T-cell (primary cell): ENCODE measurements around the gene OTUD7B. TPM values are rescaled to one million over a fixed set of nuclear protein-coding genes. Genes with fewer than 3 reads are reported as not detected.

Experiments used
- ATAC-seq, 4 experiments: fragments of 200-7000 bp in 3 of 4; fragments of 150-1000 bp in 1 of 4; cut with Tn5 transposase; replicated peaks in 1 of 4; 1 replicate in 3 of 4; 2 replicates in 1 of 4; pipeline ENCODE4 v1.10.0; 2021; ENCODE audit warnings: moderate library complexity in 3 of 4, mild to moderate bottlenecking in 2 of 4, moderate number of reproducible peaks in 1 of 4
- CTCF ChIA-PET, 2 donors: fragments of 300-600 bp; sonication (Branson Sonifier 250); formaldehyde crosslinking; loops; one replicate each; lab custom pipeline; 2022; ENCODE audit warnings: antibody characterized with exemption in 2 of 2; lab: Charles Lee
- POLR2A ChIA-PET, 2 donors: fragments of 300-600 bp; sonication (Branson Sonifier 250); formaldehyde crosslinking; loops; one replicate each; lab custom pipeline; 2022; ENCODE audit warnings: antibody characterized with exemption in 2 of 2; lab: Charles Lee
- DNase-seq, 35 experiments: peaks; one replicate each; pipeline versions ENCODE4 v3.0.0 to v3.0.0-alpha.2; 2013 to 2023
- H3K27ac ChIP-seq: one replicate; pipeline ENCODE4 v1.5.1; 2013; ENCODE audit warnings: low read length
- H3K27me3 ChIP-seq, 2 experiments: replicated peaks in 1 of 2; 1 replicate in 1 of 2; 2 replicates in 1 of 2; pipeline versions ENCODE4 v1.6.1 to v1.7.0; 2013; ENCODE audit warnings: low read length in 1 of 2, mixed read lengths in 1 of 2; ENCODE audit not compliant: control insufficient read depth in 2 of 2, insufficient read depth in 2 of 2; ENCODE audit errors: extremely low read depth in 1 of 2
- H3K36me3 ChIP-seq, 2 donors: 1 replicate in 1 of 2; 2 replicates in 1 of 2; pipeline versions ENCODE4 v1.6.1 to v1.7.0; 2013; ENCODE audit warnings: low read length in 1 of 2; ENCODE audit not compliant: control insufficient read depth in 2 of 2, insufficient read depth in 1 of 2; ENCODE audit errors: extremely low read depth in 1 of 2
- H3K4me1 ChIP-seq, 2 experiments: 1 replicate in 1 of 2; 2 replicates in 1 of 2; pipeline versions ENCODE4 v1.6.1 to v1.7.0; 2013; ENCODE audit warnings: low read length in 2 of 2, mixed read lengths in 1 of 2; ENCODE audit not compliant: insufficient read depth in 2 of 2, control insufficient read depth in 1 of 2; ENCODE audit errors: extremely low read depth in 1 of 2
- H3K4me3 ChIP-seq, 2 donors: 1 replicate in 1 of 2; 2 replicates in 1 of 2; pipeline versions ENCODE4 v1.5.1 to v1.7.0; 2013; ENCODE audit warnings: mild to moderate bottlenecking in 2 of 2, low read length in 1 of 2, moderate library complexity in 1 of 2; ENCODE audit not compliant: control insufficient read depth in 1 of 2; ENCODE audit errors: extremely low read depth in 1 of 2
- H3K9me3 ChIP-seq: 2 replicates; pipeline ENCODE4 v1.7.0; 2013
- H3K27ac Mint-ChIP-seq, 2 donors: one replicate each; pipeline ENCODE4 v1.8.0; 2020 to 2021; ENCODE audit warnings: mild to moderate bottlenecking in 2 of 2, mixed read lengths in 2 of 2
- H3K27me3 Mint-ChIP-seq, 2 donors: one replicate each; pipeline ENCODE4 v1.8.0; 2021 to 2022; ENCODE audit warnings: mixed read lengths in 2 of 2
- H3K36me3 Mint-ChIP-seq: one replicate; pipeline ENCODE4 v1.8.0; 2021; ENCODE audit warnings: mixed read lengths
- H3K4me1 Mint-ChIP-seq, 3 donors: one replicate each; pipeline ENCODE4 v1.8.0; 2020 to 2022; ENCODE audit warnings: mixed read lengths in 3 of 3, mild to moderate bottlenecking in 1 of 3
- H3K4me3 Mint-ChIP-seq, 3 donors: one replicate each; pipeline ENCODE4 v1.8.0; 2020 to 2022; ENCODE audit warnings: mild to moderate bottlenecking in 3 of 3, mixed read lengths in 3 of 3, moderate library complexity in 3 of 3
- H3K9me3 Mint-ChIP-seq, 3 donors: one replicate each; pipeline ENCODE4 v1.8.0; 2020 to 2022; ENCODE audit warnings: mixed read lengths in 3 of 3
- WGBS: methylation state at CpG from one replicate; pipeline ENCODE4 v1.1.5; 2013; ENCODE audit warnings: missing lambda C conversion rate; ENCODE audit not compliant: insufficient coverage; 5-methylcytosine and 5-hydroxymethylcytosine counted together
- total RNA-seq, 35 experiments: library from RNA in 6 of 35; stranded (reverse) in 6 of 35; fragments of 120-200 nt in 1 of 35; gene quantifications; one replicate each; pipeline versions ENCODE4 v1.2.1 to v1.2.4 and lab custom pipeline; 2013 to 2026

OTUD7B gene
- total RNA-seq, 5 donors from 2014 or later (not counting 1 experiment from before 2014, with no cell fraction given): 7.8 to 13.7 (median 10.2) TPM

- Mint-ChIP-seq H3K27ac (no peak overlapping the region), H3K4me3 (no peak overlapping the region), H3K27me3 (no peaks in the 10 kb centered on the region), H3K36me3 (peaks cover 41% of the 10 kb centered on the region), H3K9me3 (no peaks in the 10 kb centered on the region), H3K4me1 (peaks cover 5 to 11% (median 9%) of the 10 kb centered on the region in 3 donors)
- DNase-seq (no peak), ATAC-seq (no peak)
- CTCF ChIA-PET: interaction anchor here in 1 of 2 donors (0.9 kb wide), 1 partner anchor 219 kb away, joined by 4 read pairs; no protein-coding TSS in a partner anchor
- Histone ChIP-seq H3K36me3 (peaks cover 5 to 49% of the 10 kb centered on the region in 2 donors), H3K4me1 (no peaks in the 10 kb centered on the region), H3K27ac (no peak overlapping the region), H3K4me3 (no peak overlapping the region), H3K9me3 (no peaks in the 10 kb centered on the region), H3K27me3 (no peaks in the 10 kb centered on the region)
- POLR2A ChIA-PET: no interaction called here
Observed at GRCh38 chr1:149967646-149968045, 42.9 kb downstream of the OTUD7B start.

- Histone ChIP-seq H3K36me3 (peaks cover 5 to 48% of the 10 kb centered on the region in 2 donors), H3K4me3 (no peak overlapping the region), H3K27me3 (no peaks in the 10 kb centered on the region), H3K27ac (no peak overlapping the region), H3K4me1 (peaks cover 3 to 4% of the 10 kb centered on the region in 2 experiments), H3K9me3 (no peaks in the 10 kb centered on the region)
- Mint-ChIP-seq H3K4me3 (no peak overlapping the region), H3K36me3 (peaks cover 36% of the 10 kb centered on the region), H3K4me1 (peaks cover 11 to 17% (median 15%) of the 10 kb centered on the region in 3 donors), H3K27ac (no peak overlapping the region), H3K9me3 (no peaks in the 10 kb centered on the region), H3K27me3 (no peaks in the 10 kb centered on the region)
- POLR2A ChIA-PET: interaction anchor here in 1 of 2 donors (0.5 kb wide), 1 partner anchor 585 kb away, joined by 4 read pairs; no protein-coding TSS in a partner anchor
- WGBS: no CpG with 5 or more reads among the region's 3 CpGs
- CTCF ChIA-PET: interaction anchor here in 1 of 2 donors (0.9 kb wide), 1 partner anchor 220 kb away, joined by 4 read pairs; no protein-coding TSS in a partner anchor
- no peak for ATAC-seq
- no peak for DNase-seq
Observed at GRCh38 chr1:149967041-149967440, 43.5 kb downstream of the OTUD7B start.

- DNase-seq: no peak
- Mint-ChIP-seq H3K4me1 (peaks cover 14 to 22% (median 21%) of the 10 kb centered on the region in 3 donors), H3K27me3 (no peaks in the 10 kb centered on the region), H3K4me3 (no peak overlapping the region), H3K9me3 (no peaks in the 10 kb centered on the region), H3K27ac (peak overlapping the region in 1 of 2 donors; percentile 55), H3K36me3 (peaks cover 33% of the 10 kb centered on the region)
- ChIA-PET POLR2A (interaction anchor here in 1 of 2 donors (0.5 kb wide), 1 partner anchor 586 kb away, joined by 4 read pairs; no protein-coding TSS in a partner anchor), CTCF (interaction anchor here in 1 of 2 donors (0.5 kb wide), 1 partner anchor 221 kb away, joined by 3 read pairs; no protein-coding TSS in a partner anchor)
- no peak for ATAC-seq
- H3K4me1 ChIP-seq: peaks cover 3 to 4% of the 10 kb centered on the region in 2 experiments
- H3K4me3 ChIP-seq: no peak overlapping the region
- no peaks in the 10 kb centered on the region for H3K27me3 ChIP-seq
- no peak overlapping the region for H3K27ac ChIP-seq
- H3K36me3 ChIP-seq: peaks cover 5 to 43% of the 10 kb centered on the region in 2 donors
- no peaks in the 10 kb centered on the region for H3K9me3 ChIP-seq
- WGBS: no CpG with 5 or more reads among the region's 1 CpG
Observed at GRCh38 chr1:149966405-149966804, 44.1 kb downstream of the OTUD7B start.

- Histone ChIP-seq H3K9me3 (no peaks in the 10 kb centered on the region), H3K27ac (no peak overlapping the region), H3K36me3 (peaks cover 5 to 36% of the 10 kb centered on the region in 2 donors), H3K4me1 (peaks cover 3 to 4% of the 10 kb centered on the region in 2 experiments), H3K27me3 (no peaks in the 10 kb centered on the region), H3K4me3 (no peak overlapping the region)
- ChIA-PET POLR2A (interaction anchor here in 1 of 2 donors (0.5 kb wide), 1 partner anchor 304 kb away, joined by 4 read pairs; the partner anchor contains the start of gene APH1A), CTCF (interaction anchor here in 1 of 2 donors (0.5 kb wide), 1 partner anchor 48 kb away, joined by 3 read pairs; no protein-coding TSS in a partner anchor)
- peak in 1 of 35 experiments; percentile 23 for DNase-seq
- peaks cover 14 to 22% (median 21%) of the 10 kb centered on the region in 3 donors for H3K4me1 Mint-ChIP-seq
- peak; percentile 43 to 67 (median 55) for ATAC-seq
- H3K27ac Mint-ChIP-seq: peak overlapping the region; percentile 18 to 70
- 61% methylated on average over 3 of the region's 3 CpGs for WGBS
- H3K4me3 Mint-ChIP-seq: no peak overlapping the region
- no peaks in the 10 kb centered on the region for H3K9me3 Mint-ChIP-seq
- H3K27me3 Mint-ChIP-seq: no peaks in the 10 kb centered on the region
- H3K36me3 Mint-ChIP-seq: peaks cover 27% of the 10 kb centered on the region
Observed at GRCh38 chr1:149965440-149965839, 45.1 kb downstream of the OTUD7B start.

- H3K27ac Mint-ChIP-seq: peak overlapping the region in 1 of 2 donors; percentile 40
Observed at GRCh38 chr1:149963358-149963757, 47.2 kb downstream of the OTUD7B start.

GRCh38 chr1:149962736-149963135, 47.8 kb downstream of the OTUD7B start:
- H3K4me1 Mint-ChIP-seq: peaks cover 14 to 22% (median 21%) of the 10 kb centered on the region in 3 donors
- Histone ChIP-seq H3K36me3 (peaks cover 5 to 34% of the 10 kb centered on the region in 2 donors), H3K27ac (no peak overlapping the region), H3K4me3 (no peak overlapping the region), H3K9me3 (no peaks in the 10 kb centered on the region), H3K4me1 (peaks cover 3 to 4% of the 10 kb centered on the region in 2 experiments), H3K27me3 (no peaks in the 10 kb centered on the region)
- ATAC-seq (no peak), DNase-seq (no peak)
- ChIA-PET POLR2A (no interaction called here), CTCF (interaction anchor here (0.5 to 3.1 kb wide), 14 partner anchors 18 to 227 kb away, joined by 3 to 40 read pairs (median 3); partner anchors contain the start of gene OTUD7B (in 1 of the 2))
- no peak overlapping the region for H3K4me3 Mint-ChIP-seq
- no peaks in the 10 kb centered on the region for H3K27me3 Mint-ChIP-seq
- WGBS: no CpG with 5 or more reads among the region's 2 CpGs
- peaks cover 35% of the 10 kb centered on the region for H3K36me3 Mint-ChIP-seq
- H3K27ac Mint-ChIP-seq: peak overlapping the region; percentile 40 to 55
- H3K9me3 Mint-ChIP-seq: no peaks in the 10 kb centered on the region

More at GRCh38 chr1:149963358-149963757, 47.2 kb downstream of the OTUD7B start:
- no peak for DNase-seq
- ChIA-PET POLR2A (no interaction called here), CTCF (interaction anchor here (1.1 to 1.4 kb wide), 3 partner anchors 48 to 224 kb away, joined by 4 to 7 read pairs (median 5); partner anchors contain the start of gene OTUD7B (in 1 of the 2))
- WGBS: no CpG with 5 or more reads among the region's 3 CpGs
- H3K27ac ChIP-seq: no peak overlapping the region
- H3K27me3 Mint-ChIP-seq: no peaks in the 10 kb centered on the region
- ATAC-seq: no peak
- no peaks in the 10 kb centered on the region for H3K27me3 ChIP-seq
- peaks cover 34% of the 10 kb centered on the region for H3K36me3 Mint-ChIP-seq
- H3K4me3 ChIP-seq: no peak overlapping the region
- H3K4me1 Mint-ChIP-seq: peaks cover 14 to 22% (median 21%) of the 10 kb centered on the region in 3 donors
- H3K9me3 Mint-ChIP-seq: no peaks in the 10 kb centered on the region
- peaks cover 3 to 4% of the 10 kb centered on the region in 2 experiments for H3K4me1 ChIP-seq
- H3K36me3 ChIP-seq: peaks cover 5 to 34% of the 10 kb centered on the region in 2 donors
- H3K4me3 Mint-ChIP-seq: no peak overlapping the region
- no peaks in the 10 kb centered on the region for H3K9me3 ChIP-seq
